GM12878 (cell line): Measurements from ENCODE around the gene TUT1.

Experiments used
- E2F8 ChIP-seq: fragments of 450-650 bp; IDR thresholded peaks from 2 replicates; pipeline ENCODE4 v1.6.1; 2018; ENCODE audit warnings: mild to moderate bottlenecking, low read depth, moderate library complexity; ENCODE audit not compliant: partially characterized antibody
- EP300 ChIP-seq, 2 experiments: fragments of 150-350 bp in 1 of 2; IDR thresholded peaks; 2 replicates each; pipeline ENCODE4 v1.6.1; 2011 to 2012; ENCODE audit warnings: low read depth in 2 of 2, low read length in 2 of 2, borderline replicate concordance in 1 of 2, improper control_type of control experiment in 1 of 2, inconsistent platforms in 1 of 2; ENCODE audit not compliant: control insufficient read depth in 1 of 2
- PBX3 ChIP-seq: IDR thresholded peaks from 2 replicates; pipeline ENCODE4 v1.6.1; 2011; ENCODE audit warnings: mild to moderate bottlenecking, low read depth, low read length, moderate library complexity; ENCODE audit not compliant: insufficient replicate concordance
- RCOR1 ChIP-seq: conservative IDR thresholded peaks from 2 replicates; pipeline ENCODE4 v1.6.1; 2012; ENCODE audit warnings: low read depth, low read length, improper control_type of control experiment
- TF ChIP-seq, protein P1 (sequence below): fragments of 450-650 bp; IDR thresholded peaks from 2 replicates; pipeline ENCODE4 v1.6.1; 2017; ENCODE audit warnings: antibody characterized with exemption, mild to moderate bottlenecking, moderate library complexity
- TF ChIP-seq, protein P2 (sequence below), 3 experiments: IDR thresholded peaks in 2 of 3; conservative IDR thresholded peaks in 1 of 3; 2 replicates each; pipeline ENCODE4 v1.5.1; 2011; ENCODE audit warnings: low read depth in 3 of 3, low read length in 3 of 3, mild to moderate bottlenecking in 3 of 3, control low read depth in 2 of 3, moderate library complexity in 2 of 3, inconsistent platforms in 1 of 3, mixed read lengths in 1 of 3; ENCODE audit not compliant: control insufficient read depth in 2 of 3, insufficient read depth in 1 of 3; ENCODE audit errors: extremely low read depth in 1 of 3

- TF ChIP-seq, protein P1, sequence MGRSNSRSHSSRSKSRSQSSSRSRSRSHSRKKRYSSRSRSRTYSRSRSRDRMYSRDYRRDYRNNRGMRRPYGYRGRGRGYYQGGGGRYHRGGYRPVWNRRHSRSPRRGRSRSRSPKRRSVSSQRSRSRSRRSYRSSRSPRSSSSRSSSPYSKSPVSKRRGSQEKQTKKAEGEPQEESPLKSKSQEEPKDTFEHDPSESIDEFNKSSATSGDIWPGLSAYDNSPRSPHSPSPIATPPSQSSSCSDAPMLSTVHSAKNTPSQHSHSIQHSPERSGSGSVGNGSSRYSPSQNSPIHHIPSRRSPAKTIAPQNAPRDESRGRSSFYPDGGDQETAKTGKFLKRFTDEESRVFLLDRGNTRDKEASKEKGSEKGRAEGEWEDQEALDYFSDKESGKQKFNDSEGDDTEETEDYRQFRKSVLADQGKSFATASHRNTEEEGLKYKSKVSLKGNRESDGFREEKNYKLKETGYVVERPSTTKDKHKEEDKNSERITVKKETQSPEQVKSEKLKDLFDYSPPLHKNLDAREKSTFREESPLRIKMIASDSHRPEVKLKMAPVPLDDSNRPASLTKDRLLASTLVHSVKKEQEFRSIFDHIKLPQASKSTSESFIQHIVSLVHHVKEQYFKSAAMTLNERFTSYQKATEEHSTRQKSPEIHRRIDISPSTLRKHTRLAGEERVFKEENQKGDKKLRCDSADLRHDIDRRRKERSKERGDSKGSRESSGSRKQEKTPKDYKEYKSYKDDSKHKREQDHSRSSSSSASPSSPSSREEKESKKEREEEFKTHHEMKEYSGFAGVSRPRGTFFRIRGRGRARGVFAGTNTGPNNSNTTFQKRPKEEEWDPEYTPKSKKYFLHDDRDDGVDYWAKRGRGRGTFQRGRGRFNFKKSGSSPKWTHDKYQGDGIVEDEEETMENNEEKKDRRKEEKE, result no peak
- TF ChIP-seq E2F8, result no peak
- TF ChIP-seq EP300 (IDR thresholded peaks at IDR 0.05; ENCODE audit: borderline replicate concordance in 1 of 2, control insufficient read depth in 1 of 2, low read depth in 2 of 2, low read length in 2 of 2), result no peak
- TF ChIP-seq, protein P2, sequence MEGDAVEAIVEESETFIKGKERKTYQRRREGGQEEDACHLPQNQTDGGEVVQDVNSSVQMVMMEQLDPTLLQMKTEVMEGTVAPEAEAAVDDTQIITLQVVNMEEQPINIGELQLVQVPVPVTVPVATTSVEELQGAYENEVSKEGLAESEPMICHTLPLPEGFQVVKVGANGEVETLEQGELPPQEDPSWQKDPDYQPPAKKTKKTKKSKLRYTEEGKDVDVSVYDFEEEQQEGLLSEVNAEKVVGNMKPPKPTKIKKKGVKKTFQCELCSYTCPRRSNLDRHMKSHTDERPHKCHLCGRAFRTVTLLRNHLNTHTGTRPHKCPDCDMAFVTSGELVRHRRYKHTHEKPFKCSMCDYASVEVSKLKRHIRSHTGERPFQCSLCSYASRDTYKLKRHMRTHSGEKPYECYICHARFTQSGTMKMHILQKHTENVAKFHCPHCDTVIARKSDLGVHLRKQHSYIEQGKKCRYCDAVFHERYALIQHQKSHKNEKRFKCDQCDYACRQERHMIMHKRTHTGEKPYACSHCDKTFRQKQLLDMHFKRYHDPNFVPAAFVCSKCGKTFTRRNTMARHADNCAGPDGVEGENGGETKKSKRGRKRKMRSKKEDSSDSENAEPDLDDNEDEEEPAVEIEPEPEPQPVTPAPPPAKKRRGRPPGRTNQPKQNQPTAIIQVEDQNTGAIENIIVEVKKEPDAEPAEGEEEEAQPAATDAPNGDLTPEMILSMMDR (IDR thresholded peaks at IDR 0.05 in 2 of 3, conservative IDR thresholded peaks at IDR 0.05 in 1 of 3; ENCODE audit: control insufficient read depth in 2 of 3, extremely low read depth in 1 of 3, insufficient read depth in 1 of 3, low read depth in 3 of 3, low read length in 3 of 3), result no peak
- no peak for TF ChIP-seq PBX3
- no peak for TF ChIP-seq RCOR1
Observed at GRCh38 chr11:62558669-62559068, 32.7 kb downstream of the TUT1 start.
